Heart left ventricle (tissue), 13 donors: Measurements from ENCODE around the gene SLC6A7.

ENCODE experiments used
- POLR2A ChIP-seq, 2 donors: fragments of 450-650 bp; IDR thresholded peaks; one replicate each; pipeline ENCODE4 v1.6.1; 2017; ENCODE audit warnings: antibody characterized with exemption in 2 of 2, mild to moderate bottlenecking in 2 of 2, moderate library complexity in 2 of 2
- TF ChIP-seq, protein P1 (sequence below), 12 donors: fragments of 200-600 bp; sonication (generic) in 4 of 12; IDR thresholded peaks; one replicate each; pipeline versions ENCODE4 v1.5.0 to v1.8.0; 2018 to 2022; ENCODE audit warnings: antibody characterized with exemption in 12 of 12, mild to moderate bottlenecking in 5 of 12
- donor health status: ischemic (EF 13 %, LVEDD 7.1; RV severe dilation, severe dysfunction).
- donor health status: DM: no; HTN: yes; CAD: no.
- donor health status: DM: no; HTN: no; CAD: no.
- donor health status: ischemic (EF 25% LVEDD 6.9; RV normal size, moderate dysfunction).
- donor health status: ischemic (EF 25% LVEDD 5.7; RV mildly dilated, moderate dysfunction).
- donor health status: ischemic (EF 35%, LVEDD 5.7; RV mildly dilated, moderate dysfunction).
- donor health status: nonischemic (EF 11% LVEDD 7.7; RV severe dilation, severe dysfunction).
- donor health status: DM: yes; HTN: yes; CAD: no.
- donor health status: PGD.
- donor health status: ischemic (EF 29% LVEDD 5.4; RV normal size, mild dysfunction).
- donor health status: nonischemic (EF 23%, LVEDD 6.1; RV moderate dilation, normal function).

DNA sequence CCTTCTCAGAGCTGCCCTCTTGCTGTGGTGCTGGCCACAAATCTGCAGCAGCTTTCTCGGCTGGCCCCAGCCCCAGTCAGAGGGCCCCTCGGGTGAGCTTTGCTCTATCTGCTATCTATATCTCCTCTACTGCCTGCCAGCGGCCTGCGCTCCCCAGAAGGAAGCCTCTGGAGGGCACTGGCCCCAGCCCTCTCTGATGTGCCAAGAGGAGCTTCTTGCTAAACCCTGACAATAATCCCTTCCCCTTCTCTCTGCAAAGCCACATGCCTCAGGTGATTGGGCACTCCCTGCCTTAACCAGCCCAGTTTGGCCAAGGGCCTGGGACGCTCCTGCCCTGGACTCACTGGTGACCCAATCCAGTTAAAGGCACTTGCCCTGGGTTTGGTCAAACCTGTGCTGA is 57.0 kb downstream of the SLC6A7 start:
- TF ChIP-seq, protein P1, sequence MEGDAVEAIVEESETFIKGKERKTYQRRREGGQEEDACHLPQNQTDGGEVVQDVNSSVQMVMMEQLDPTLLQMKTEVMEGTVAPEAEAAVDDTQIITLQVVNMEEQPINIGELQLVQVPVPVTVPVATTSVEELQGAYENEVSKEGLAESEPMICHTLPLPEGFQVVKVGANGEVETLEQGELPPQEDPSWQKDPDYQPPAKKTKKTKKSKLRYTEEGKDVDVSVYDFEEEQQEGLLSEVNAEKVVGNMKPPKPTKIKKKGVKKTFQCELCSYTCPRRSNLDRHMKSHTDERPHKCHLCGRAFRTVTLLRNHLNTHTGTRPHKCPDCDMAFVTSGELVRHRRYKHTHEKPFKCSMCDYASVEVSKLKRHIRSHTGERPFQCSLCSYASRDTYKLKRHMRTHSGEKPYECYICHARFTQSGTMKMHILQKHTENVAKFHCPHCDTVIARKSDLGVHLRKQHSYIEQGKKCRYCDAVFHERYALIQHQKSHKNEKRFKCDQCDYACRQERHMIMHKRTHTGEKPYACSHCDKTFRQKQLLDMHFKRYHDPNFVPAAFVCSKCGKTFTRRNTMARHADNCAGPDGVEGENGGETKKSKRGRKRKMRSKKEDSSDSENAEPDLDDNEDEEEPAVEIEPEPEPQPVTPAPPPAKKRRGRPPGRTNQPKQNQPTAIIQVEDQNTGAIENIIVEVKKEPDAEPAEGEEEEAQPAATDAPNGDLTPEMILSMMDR (IDR thresholded peaks at IDR 0.05) = no peak
- TF ChIP-seq POLR2A (IDR thresholded peaks at IDR 0.05) = no peak
